Osteoblast (primary cell): ENCODE measurements around the gene CDK5RAP1. TPM values are rescaled to one million over a fixed set of nuclear protein-coding genes. Genes with fewer than 3 reads are reported as not detected.
A peak's percentile ranks its signal among the peaks of the same experiment; 100 is the strongest.

Experiments used
- DNase-seq: peaks from one replicate; pipeline ENCODE4 v3.0.0; 2011; ENCODE audit warnings: low spot score, mixed read lengths; ENCODE audit not compliant: insufficient read length; ENCODE audit errors: missing footprints
- H2AFZ ChIP-seq: 2 replicates; pipeline ENCODE4 v1.6.0; 2011; ENCODE audit warnings: mild to moderate bottlenecking, low read length
- H3K27ac ChIP-seq: 2 replicates; pipeline ENCODE4 v1.5.1; 2011; ENCODE audit warnings: mild to moderate bottlenecking, low read depth, low read length, moderate library complexity
- H3K27me3 ChIP-seq: 2 replicates; pipeline ENCODE4 v1.6.0; 2012; ENCODE audit warnings: mild to moderate bottlenecking, control low read depth, inconsistent platforms, low read length, moderate library complexity; ENCODE audit not compliant: insufficient read depth
- H3K36me3 ChIP-seq: 2 replicates; pipeline ENCODE4 v1.5.1; 2011; ENCODE audit warnings: mild to moderate bottlenecking, low read length, control low read depth, moderate library complexity; ENCODE audit not compliant: insufficient read depth
- H3K4me1 ChIP-seq: 2 replicates; pipeline ENCODE4 v1.5.1; 2011; ENCODE audit warnings: mild to moderate bottlenecking, low read length, control low read depth, moderate library complexity; ENCODE audit not compliant: insufficient read depth
- H3K4me2 ChIP-seq: 2 replicates; pipeline ENCODE4 v1.6.0; 2011; ENCODE audit warnings: mild to moderate bottlenecking, low read length; ENCODE audit not compliant: insufficient read depth
- H3K4me3 ChIP-seq: fragments of 200-600 bp; sonication (generic); 3 replicates; pipeline ENCODE4 v1.5.1; 2012; ENCODE audit warnings: mild to moderate bottlenecking, low read length, inconsistent platforms; ENCODE audit not compliant: insufficient read depth
- H3K79me2 ChIP-seq: 2 replicates; pipeline ENCODE4 v1.6.0; 2012; ENCODE audit warnings: mild to moderate bottlenecking, low read length, control low read depth, inconsistent platforms; ENCODE audit not compliant: insufficient read depth
- H3K9me3 ChIP-seq: 2 replicates; pipeline ENCODE4 v1.5.1; 2011; ENCODE audit warnings: low read depth, low read length, control low read depth
- H4K20me1 ChIP-seq: 2 replicates; pipeline ENCODE4 v1.6.0; 2012; ENCODE audit warnings: mild to moderate bottlenecking, low read length, control low read depth; ENCODE audit not compliant: insufficient read depth
- total RNA-seq: library from RNA; depleted of rRNA; stranded (reverse); fragments of >200 nt; gene quantifications from 2 replicates; pipeline ENCODE4 v1.2.3, GENCODE V29; 2012
- TF ChIP-seq, protein P1 (sequence below): IDR thresholded peaks from 2 replicates; pipeline ENCODE4 v1.5.1; 2011; ENCODE audit warnings: mild to moderate bottlenecking, low read depth, low read length, moderate library complexity; ENCODE audit errors: extremely low read depth

CDK5RAP1 gene
- total RNA-seq, 1 donor = 16.6 TPM

- no peaks in the 10 kb centered on the region for H4K20me1 ChIP-seq
- DNase-seq = no peak
- no peaks in the 10 kb centered on the region for H3K27me3 ChIP-seq
- no peak overlapping the region for H3K4me2 ChIP-seq
- H3K4me3 ChIP-seq = no peak overlapping the region
- H3K27ac ChIP-seq = no peak overlapping the region
- TF ChIP-seq, protein P1, sequence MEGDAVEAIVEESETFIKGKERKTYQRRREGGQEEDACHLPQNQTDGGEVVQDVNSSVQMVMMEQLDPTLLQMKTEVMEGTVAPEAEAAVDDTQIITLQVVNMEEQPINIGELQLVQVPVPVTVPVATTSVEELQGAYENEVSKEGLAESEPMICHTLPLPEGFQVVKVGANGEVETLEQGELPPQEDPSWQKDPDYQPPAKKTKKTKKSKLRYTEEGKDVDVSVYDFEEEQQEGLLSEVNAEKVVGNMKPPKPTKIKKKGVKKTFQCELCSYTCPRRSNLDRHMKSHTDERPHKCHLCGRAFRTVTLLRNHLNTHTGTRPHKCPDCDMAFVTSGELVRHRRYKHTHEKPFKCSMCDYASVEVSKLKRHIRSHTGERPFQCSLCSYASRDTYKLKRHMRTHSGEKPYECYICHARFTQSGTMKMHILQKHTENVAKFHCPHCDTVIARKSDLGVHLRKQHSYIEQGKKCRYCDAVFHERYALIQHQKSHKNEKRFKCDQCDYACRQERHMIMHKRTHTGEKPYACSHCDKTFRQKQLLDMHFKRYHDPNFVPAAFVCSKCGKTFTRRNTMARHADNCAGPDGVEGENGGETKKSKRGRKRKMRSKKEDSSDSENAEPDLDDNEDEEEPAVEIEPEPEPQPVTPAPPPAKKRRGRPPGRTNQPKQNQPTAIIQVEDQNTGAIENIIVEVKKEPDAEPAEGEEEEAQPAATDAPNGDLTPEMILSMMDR = no peak
- no peak overlapping the region for H2AFZ ChIP-seq
- H3K36me3 ChIP-seq = peaks cover 7% of the 10 kb centered on the region
- H3K4me1 ChIP-seq = peaks cover 3% of the 10 kb centered on the region
- peaks cover 2% of the 10 kb centered on the region for H3K79me2 ChIP-seq
- no peaks in the 10 kb centered on the region for H3K9me3 ChIP-seq
These were observed 9.9 kb upstream of the CDK5RAP1 start for GRCh38 chr20:33411242-33411641.

DNA sequence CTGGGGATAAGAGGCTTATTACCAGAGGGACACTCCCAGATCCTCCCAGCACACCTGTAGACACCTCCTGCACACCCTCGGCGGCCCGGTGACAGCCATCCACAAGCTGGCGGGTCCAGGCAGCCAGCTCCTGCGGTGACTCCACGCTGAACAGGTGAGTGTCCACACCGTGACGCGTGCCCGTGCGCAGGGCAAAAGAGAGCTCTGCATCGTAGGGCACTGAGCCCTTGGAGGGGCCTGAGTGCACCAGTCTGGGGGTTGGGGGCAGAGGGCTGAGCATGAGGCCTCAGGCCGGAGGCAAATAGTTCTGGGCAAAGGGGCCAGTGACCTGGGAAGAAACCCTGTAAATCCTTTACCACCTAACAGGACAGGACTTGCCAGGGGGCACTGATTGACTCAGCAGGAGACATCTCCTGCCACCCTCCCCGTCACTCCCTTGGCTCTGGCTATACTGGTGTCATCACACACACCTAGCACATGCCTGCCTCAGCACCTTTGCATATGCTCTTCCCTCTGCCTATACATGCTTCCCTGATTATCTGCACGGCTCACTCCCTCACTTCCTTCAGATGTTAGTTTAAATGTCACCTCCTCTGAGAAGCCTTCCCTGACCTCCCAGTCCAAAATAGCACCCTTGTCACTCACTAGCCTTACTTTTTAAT, 8.9 kb upstream of the CDK5RAP1 start:
- no peak overlapping the region for H3K4me3 ChIP-seq
- TF ChIP-seq, protein P1 = no peak
- no peak overlapping the region for H2AFZ ChIP-seq
- H3K4me2 ChIP-seq = no peak overlapping the region
- peaks cover 3% of the 10 kb centered on the region for H3K4me1 ChIP-seq
- H3K9me3 ChIP-seq = no peaks in the 10 kb centered on the region
- no peak overlapping the region for H3K27ac ChIP-seq
- H4K20me1 ChIP-seq = no peaks in the 10 kb centered on the region
- DNase-seq = peak; percentile 42
- H3K36me3 ChIP-seq = peaks cover 7% of the 10 kb centered on the region
- peaks cover 2% of the 10 kb centered on the region for H3K79me2 ChIP-seq
- no peaks in the 10 kb centered on the region for H3K27me3 ChIP-seq

- Histone ChIP-seq H3K27me3 (no peaks in the 10 kb centered on the region), H3K4me1 (peaks cover 3% of the 10 kb centered on the region), H3K79me2 (peaks cover 2% of the 10 kb centered on the region), H3K36me3 (peaks cover 7% of the 10 kb centered on the region), H3K4me3 (no peak overlapping the region), H3K9me3 (no peaks in the 10 kb centered on the region), H3K4me2 (no peak overlapping the region), H2AFZ (no peak overlapping the region), H3K27ac (no peak overlapping the region), H4K20me1 (no peaks in the 10 kb centered on the region)
- DNase-seq = no peak
- TF ChIP-seq, protein P1 = no peak
These were observed 7.7 kb upstream of the CDK5RAP1 start for GRCh38 chr20:33408716-33409654.

DNA sequence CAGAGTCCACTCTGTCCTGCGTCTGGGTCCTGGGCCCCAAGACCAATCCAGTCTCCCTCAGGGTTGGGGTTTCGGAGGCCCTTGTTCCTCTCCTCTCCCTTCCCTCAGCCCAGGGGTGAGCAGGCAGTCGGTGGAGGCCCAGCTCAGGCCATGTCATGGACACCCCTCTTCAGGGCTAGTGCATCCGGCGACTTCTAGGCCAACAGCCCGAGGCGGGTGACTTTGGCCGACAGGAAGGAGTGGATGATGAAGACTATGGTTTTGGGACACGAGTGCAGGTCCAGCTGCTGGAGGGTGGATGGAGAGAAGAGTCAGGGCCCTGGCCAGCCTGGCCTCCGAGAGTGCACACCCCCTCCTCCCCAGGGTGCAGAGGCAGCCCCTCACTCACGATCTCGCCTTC, 7.0 kb upstream of the CDK5RAP1 start:
- H3K4me1 ChIP-seq = peaks cover 3% of the 10 kb centered on the region
- peaks cover 7% of the 10 kb centered on the region for H3K36me3 ChIP-seq
- TF ChIP-seq, protein P1 = no peak
- no peaks in the 10 kb centered on the region for H3K27me3 ChIP-seq
- H3K9me3 ChIP-seq = no peaks in the 10 kb centered on the region
- peak; percentile 52 for DNase-seq
- no peak overlapping the region for H3K4me2 ChIP-seq
- H3K79me2 ChIP-seq = peaks cover 2% of the 10 kb centered on the region
- no peaks in the 10 kb centered on the region for H4K20me1 ChIP-seq
- H3K4me3 ChIP-seq = no peak overlapping the region
- H2AFZ ChIP-seq = no peak overlapping the region
- no peak overlapping the region for H3K27ac ChIP-seq
